A673 (cell line): ENCODE data around the gene HOXA5. TPM values are rescaled to one million over a fixed set of nuclear protein-coding genes. Genes with fewer than 3 reads are reported as not detected.

Source experiments
- BruUV-seq: library from RNA; stranded (reverse); fragments of 400-500 nt; replicated peaks from 2 replicates; lab custom pipeline; 2021; lab: Mats Ljungman, UMichigan
- CTCF ChIA-PET: fragments of 300-600 bp; sonication (Branson Sonifier 250); formaldehyde crosslinking; loops from one replicate; lab custom pipeline; 2022; ENCODE audit warnings: antibody characterized with exemption; lab: Charles Lee
- POLR2A ChIA-PET: fragments of 300-600 bp; sonication (Branson Sonifier 250); formaldehyde crosslinking; loops from one replicate; lab custom pipeline; 2022; ENCODE audit warnings: antibody characterized with exemption; ENCODE audit not compliant: low non-redundant PET; lab: Charles Lee
- DNase-seq: peaks from one replicate; pipeline ENCODE4 v3.0.0-alpha.2; 2015; ENCODE audit warnings: low spot score
- H3K27ac ChIP-seq: fragments of 200-600 bp; sonication (generic); 2 replicates; pipeline ENCODE4 v1.5.1; 2016; ENCODE audit warnings: mixed run types, low read depth, mild to moderate bottlenecking, mixed read lengths, antibody characterized with exemption, low read length; ENCODE audit not compliant: poor library complexity, severe bottlenecking
- H3K27me3 ChIP-seq: fragments of 200-600 bp; sonication (generic); replicated peaks from 2 replicates; pipeline ENCODE4 v1.6.1; 2017; ENCODE audit warnings: mixed run types, low read depth, mild to moderate bottlenecking, mixed read lengths, antibody characterized with exemption, low read length; ENCODE audit not compliant: insufficient read depth, poor library complexity
- H3K36me3 ChIP-seq: fragments of 200-600 bp; sonication (generic); 2 replicates; pipeline ENCODE4 v1.6.1; 2016; ENCODE audit warnings: mixed run types, mild to moderate bottlenecking, mixed read lengths, antibody characterized with exemption, low read length; ENCODE audit not compliant: insufficient read depth, poor library complexity, severe bottlenecking
- H3K4me1 ChIP-seq: fragments of 200-600 bp; sonication (generic); 2 replicates; pipeline ENCODE4 v1.6.1; 2017; ENCODE audit warnings: mixed run types, mild to moderate bottlenecking, mixed read lengths, antibody characterized with exemption, low read length; ENCODE audit not compliant: insufficient read depth, poor library complexity, severe bottlenecking
- H3K4me3 ChIP-seq: fragments of 200-600 bp; sonication (generic); 2 replicates; pipeline ENCODE4 v1.5.1; 2016; ENCODE audit warnings: low read depth, mixed run types, mild to moderate bottlenecking, mixed read lengths, low read length; ENCODE audit not compliant: poor library complexity, severe bottlenecking
- H3K9me3 ChIP-seq: fragments of 200-600 bp; sonication (generic); 2 replicates; pipeline ENCODE4 v1.6.1; 2016; ENCODE audit warnings: mixed run types, low read depth, mild to moderate bottlenecking, mixed read lengths, antibody characterized with exemption, low read length; ENCODE audit not compliant: poor library complexity, severe bottlenecking
- CTCF ChIP-seq: fragments of 300-800, 200-600 bp; sonication (generic); conservative IDR thresholded peaks from 2 replicates; pipeline ENCODE4 v1.5.1; 2017; ENCODE audit warnings: low read depth, mild to moderate bottlenecking, antibody characterized with exemption, low read length, moderate library complexity, mixed read lengths
- EZH2 ChIP-seq: fragments of 200-600 bp; sonication (generic); IDR thresholded peaks from 2 replicates; pipeline ENCODE4 v1.6.1; 2017; ENCODE audit warnings: borderline replicate concordance, low read depth, mild to moderate bottlenecking, mixed read lengths, antibody characterized with exemption, low read length; ENCODE audit not compliant: poor library complexity, severe bottlenecking
- intact Hi-C: fragments of 100-400 bp; cut with micrococcal nuclease; formaldehyde crosslinking; loops from one replicate; pipeline ENCODE4 v1.10.0; 2022; ENCODE audit not compliant: unreplicated experiment
- total RNA-seq: library from RNA; stranded (reverse); gene quantifications from 2 replicates; pipeline ENCODE4 v1.2.3, GENCODE V29; 2021

The HOXA5 gene
- total RNA-seq, 1 experiment from 2014 or later, result not detected

- peaks cover 10% of the 10 kb centered on the region for H3K4me1 ChIP-seq
- H3K27me3 ChIP-seq, result peaks cover 100% of the 10 kb centered on the region
- no peak overlapping the region for H3K4me3 ChIP-seq
- no peaks in the 10 kb centered on the region for H3K36me3 ChIP-seq
- ChIA-PET CTCF (no interaction called here), POLR2A (no interaction called here)
- no peaks in the 10 kb centered on the region for H3K9me3 ChIP-seq
- intact Hi-C loops, result no loop called here
- TF ChIP-seq CTCF (no peak), EZH2 (no peak)
- no TSS peak for BruUV-seq
- H3K27ac ChIP-seq, result no peak overlapping the region
- DNase-seq, result no peak
Observed at GRCh38 chr7:27094304-27095049, 49.0 kb downstream of the HOXA5 start.

DNA sequence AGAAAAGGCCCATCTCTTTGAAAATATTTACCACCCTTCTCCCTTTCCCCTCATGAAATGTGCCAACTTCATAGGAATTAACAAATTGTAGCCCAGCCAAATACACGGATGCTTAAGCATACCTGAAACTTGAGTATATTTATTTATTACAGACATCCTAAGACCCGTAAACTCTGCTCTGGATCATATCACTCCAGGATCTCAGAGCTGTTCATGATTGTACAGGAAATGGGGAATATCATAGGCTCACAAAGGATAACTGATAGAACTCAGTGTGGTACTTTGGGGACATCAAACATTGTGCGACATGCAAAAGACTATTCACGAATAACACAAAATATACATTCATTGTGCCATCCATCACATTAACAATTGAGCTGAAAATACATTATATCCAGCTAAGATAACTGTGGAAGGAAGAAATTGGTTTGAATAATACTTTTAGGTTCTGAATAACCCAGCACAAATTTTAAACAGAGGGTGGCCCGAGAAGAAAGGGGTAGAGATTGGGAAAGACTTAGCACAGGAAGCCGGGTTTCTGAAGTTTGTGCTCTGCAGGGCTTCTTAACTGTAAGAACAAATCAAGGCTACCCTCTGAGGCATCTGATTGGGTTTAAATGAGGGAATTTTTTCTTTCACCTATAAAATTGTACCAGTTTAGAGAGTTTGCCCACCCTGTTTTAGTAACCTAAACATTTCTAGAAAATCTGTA is 50.1 kb downstream of the HOXA5 start:
- no peak for DNase-seq
- Histone ChIP-seq H3K36me3 (no peaks in the 10 kb centered on the region), H3K9me3 (no peaks in the 10 kb centered on the region), H3K27me3 (peaks cover 100% of the 10 kb centered on the region), H3K4me3 (no peak overlapping the region), H3K27ac (no peak overlapping the region), H3K4me1 (peaks cover 10% of the 10 kb centered on the region)
- BruUV-seq, result no TSS peak
- intact Hi-C loops, result no loop called here
- TF ChIP-seq EZH2 (no peak), CTCF (no peak)
- POLR2A ChIA-PET, result no interaction called here
- CTCF ChIA-PET, result interaction anchor here (0.5 kb wide), 1 partner anchor 234 kb away, joined by 7 read pairs; no protein-coding TSS in a partner anchor

DNA sequence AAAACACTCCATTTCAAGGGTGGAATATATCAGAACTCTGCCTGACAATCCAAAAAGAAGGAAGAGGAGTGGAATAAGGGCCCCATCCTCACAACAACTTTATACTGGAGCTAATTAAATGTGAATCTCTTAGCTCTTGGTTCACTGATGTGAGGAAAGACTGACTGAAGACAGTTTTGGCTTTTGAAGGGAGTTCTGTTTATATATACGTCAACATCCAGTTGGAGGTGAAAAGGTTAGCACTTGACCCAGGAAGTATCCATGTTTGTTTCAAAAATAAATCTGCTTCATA is 50.7 kb downstream of the HOXA5 start:
- Histone ChIP-seq H3K27ac (no peak overlapping the region), H3K9me3 (no peaks in the 10 kb centered on the region), H3K36me3 (no peaks in the 10 kb centered on the region), H3K27me3 (peaks cover 100% of the 10 kb centered on the region), H3K4me1 (peaks cover 10% of the 10 kb centered on the region), H3K4me3 (no peak overlapping the region)
- DNase-seq, result no peak
- POLR2A ChIA-PET, result no interaction called here
- TF ChIP-seq EZH2 (no peak), CTCF (no peak)
- BruUV-seq, result no TSS peak
- intact Hi-C loops, result no loop called here
- CTCF ChIA-PET, result interaction anchor here (0.5 kb wide), 1 partner anchor 234 kb away, joined by 7 read pairs; no protein-coding TSS in a partner anchor
